Choroid plexus epithelial cell (primary cell): Measurements from ENCODE around the gene RPL4.
A peak's percentile ranks its signal among the peaks of the same experiment; 100 is the strongest.
"Not testable (repeated sequence)": the region's sequence is repeated elsewhere in the genome, so short reads cannot be mapped to it uniquely, and the experiment has no call there.

Source experiments
- DNase-seq: peaks from one replicate; pipeline ENCODE4 v3.0.0-alpha.2; 2010; ENCODE audit warnings: low read depth
- H3K4me3 ChIP-seq: 2 replicates; pipeline ENCODE4 v1.5.1; 2011; ENCODE audit warnings: low read depth, mild to moderate bottlenecking, control low read depth, low read length, moderate library complexity
- TF ChIP-seq, protein P1 (sequence below): conservative IDR thresholded peaks from 2 replicates; pipeline ENCODE4 v1.5.1; 2011; ENCODE audit warnings: low read depth, mild to moderate bottlenecking, control low read depth, inconsistent platforms, low read length, moderate library complexity

The RPL4 gene

DNA sequence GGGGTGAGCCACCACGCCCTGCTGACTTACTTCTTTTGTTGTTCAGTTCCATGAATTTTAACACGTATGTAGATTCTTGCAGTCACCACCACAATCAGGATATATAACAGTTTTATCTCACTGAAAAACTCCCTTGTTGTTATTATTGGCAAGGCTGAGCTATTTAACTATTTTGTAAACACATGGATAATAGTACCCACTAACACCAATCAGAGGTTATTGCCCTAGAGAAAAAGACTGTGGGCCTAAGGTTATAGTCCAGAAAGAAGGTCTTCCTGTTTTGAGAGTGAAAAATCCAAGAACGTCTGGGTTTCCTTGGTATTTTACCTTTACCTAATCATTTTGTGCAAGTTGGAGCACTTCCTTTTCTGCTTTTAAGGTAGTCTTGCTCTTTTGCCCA is 9.9 kb upstream of the RPL4 start:
- H3K4me3 ChIP-seq: no peak overlapping the region
- TF ChIP-seq, protein P1, sequence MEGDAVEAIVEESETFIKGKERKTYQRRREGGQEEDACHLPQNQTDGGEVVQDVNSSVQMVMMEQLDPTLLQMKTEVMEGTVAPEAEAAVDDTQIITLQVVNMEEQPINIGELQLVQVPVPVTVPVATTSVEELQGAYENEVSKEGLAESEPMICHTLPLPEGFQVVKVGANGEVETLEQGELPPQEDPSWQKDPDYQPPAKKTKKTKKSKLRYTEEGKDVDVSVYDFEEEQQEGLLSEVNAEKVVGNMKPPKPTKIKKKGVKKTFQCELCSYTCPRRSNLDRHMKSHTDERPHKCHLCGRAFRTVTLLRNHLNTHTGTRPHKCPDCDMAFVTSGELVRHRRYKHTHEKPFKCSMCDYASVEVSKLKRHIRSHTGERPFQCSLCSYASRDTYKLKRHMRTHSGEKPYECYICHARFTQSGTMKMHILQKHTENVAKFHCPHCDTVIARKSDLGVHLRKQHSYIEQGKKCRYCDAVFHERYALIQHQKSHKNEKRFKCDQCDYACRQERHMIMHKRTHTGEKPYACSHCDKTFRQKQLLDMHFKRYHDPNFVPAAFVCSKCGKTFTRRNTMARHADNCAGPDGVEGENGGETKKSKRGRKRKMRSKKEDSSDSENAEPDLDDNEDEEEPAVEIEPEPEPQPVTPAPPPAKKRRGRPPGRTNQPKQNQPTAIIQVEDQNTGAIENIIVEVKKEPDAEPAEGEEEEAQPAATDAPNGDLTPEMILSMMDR: no peak
- no peak for DNase-seq

DNA sequence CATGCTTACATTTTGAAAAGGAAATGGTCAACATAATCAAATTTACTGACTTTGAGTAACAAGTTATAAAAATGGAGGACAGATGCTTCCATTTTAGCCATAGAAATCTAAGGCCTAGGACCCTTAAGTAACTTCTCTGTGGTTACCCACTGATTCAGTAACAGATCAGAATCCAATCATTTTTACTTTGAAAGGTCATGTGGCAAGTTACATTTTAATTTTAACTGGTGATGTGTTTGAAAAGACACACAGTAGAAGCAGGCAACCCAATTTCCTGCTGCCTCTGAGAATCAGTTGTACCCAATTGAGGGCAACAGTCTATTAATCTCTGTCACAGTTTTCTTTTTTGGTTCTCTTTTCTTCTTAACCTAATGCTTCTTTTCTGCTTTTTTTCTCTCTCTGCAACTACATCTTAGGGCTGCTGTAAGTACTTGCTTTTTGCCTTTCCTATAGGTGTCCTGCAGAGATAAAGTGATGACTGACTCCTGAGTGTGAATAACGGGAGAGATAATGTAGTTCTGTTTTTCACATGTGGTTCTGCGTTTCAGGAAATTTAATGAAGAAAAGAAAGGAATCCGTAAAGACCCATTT is 3.7 kb upstream of the RPL4 start:
- no peak for DNase-seq
- TF ChIP-seq, protein P1: no peak

DNA sequence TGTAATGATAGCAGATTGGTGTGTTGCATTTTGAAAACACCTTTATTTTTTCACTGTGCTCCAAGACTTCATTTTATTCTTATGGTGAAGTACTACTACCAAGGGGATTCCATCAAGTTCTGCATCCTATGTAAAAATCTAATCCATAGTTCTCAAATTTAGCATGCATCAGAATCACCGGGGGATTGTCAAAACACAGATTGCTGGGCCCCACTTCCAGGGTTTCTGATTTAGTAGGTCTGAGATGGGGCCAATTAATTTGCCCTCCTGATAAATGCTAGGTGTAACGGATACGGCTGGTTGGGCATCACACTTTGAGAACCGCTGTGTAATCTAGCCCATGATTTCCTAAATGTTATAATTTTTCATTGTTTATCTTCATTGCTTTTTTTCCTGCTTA is 1.2 kb upstream of the RPL4 start:
- peak overlapping the region; percentile 70 for H3K4me3 ChIP-seq
- DNase-seq: no peak
- TF ChIP-seq, protein P1: no peak

More for the DNA sequence above, 3.7 kb upstream of the RPL4 start:
- no peak overlapping the region for H3K4me3 ChIP-seq

DNA sequence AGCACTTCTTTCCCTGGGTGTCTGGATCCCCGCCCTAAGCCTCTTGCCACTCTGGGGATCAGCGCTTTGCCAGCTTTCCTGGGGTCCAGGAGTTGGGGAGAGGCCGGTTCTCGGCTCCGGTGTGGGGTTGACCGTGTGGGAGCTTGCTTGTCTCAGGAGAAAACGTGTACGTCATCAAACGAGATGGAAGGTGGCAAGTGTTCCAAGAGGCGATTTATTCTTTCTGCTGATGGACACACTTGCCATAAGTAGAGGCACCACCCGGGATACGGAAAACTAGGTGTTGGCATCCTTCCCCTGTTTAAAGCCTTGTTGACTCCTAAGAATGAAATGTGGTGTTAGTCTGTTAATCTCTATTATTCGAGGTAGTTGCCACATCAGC is 766 bp upstream of the RPL4 start:
- peak; percentile 59 for DNase-seq
- H3K4me3 ChIP-seq: peak overlapping the region; percentile 70
- TF ChIP-seq, protein P1: no peak

DNA sequence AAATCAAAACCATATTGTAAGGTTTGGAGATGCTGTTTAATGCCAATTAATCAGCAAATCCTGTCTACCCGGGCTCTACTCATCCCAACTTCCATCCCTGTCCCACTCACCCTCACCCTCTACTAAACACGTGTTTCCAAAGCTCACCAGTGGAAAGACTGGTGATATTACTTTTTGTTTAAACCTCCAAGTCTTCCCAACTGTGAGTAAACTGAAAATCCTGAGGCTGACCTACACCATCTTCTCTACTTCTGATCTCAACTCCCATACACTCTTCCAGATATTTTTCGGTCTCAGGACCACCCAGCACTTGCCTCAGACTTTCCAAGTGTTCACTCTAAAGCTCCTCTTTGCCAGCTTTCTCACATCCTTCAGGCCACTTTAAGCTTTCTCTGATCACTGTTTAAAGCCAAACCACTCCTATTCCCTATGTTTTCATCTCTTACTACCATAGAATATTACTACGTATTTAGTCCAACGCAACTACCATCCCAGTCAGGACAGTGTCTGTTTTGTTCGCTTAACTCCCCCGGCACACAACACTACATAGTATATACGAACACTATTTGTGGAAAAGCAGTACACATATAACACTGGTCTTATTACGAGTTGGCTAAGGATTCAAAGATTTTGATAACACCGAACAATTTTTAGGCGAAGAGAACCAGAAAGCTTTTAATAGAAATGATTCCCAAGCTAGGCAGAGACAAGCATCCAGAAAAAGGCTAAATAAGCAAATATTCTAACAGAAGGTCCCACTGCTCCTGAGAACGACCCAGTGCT is 684 bp downstream of the RPL4 start:
- DNase-seq: peak; percentile 15
- peak overlapping the region; percentile 70 for H3K4me3 ChIP-seq
- TF ChIP-seq, protein P1: no peak

DNA sequence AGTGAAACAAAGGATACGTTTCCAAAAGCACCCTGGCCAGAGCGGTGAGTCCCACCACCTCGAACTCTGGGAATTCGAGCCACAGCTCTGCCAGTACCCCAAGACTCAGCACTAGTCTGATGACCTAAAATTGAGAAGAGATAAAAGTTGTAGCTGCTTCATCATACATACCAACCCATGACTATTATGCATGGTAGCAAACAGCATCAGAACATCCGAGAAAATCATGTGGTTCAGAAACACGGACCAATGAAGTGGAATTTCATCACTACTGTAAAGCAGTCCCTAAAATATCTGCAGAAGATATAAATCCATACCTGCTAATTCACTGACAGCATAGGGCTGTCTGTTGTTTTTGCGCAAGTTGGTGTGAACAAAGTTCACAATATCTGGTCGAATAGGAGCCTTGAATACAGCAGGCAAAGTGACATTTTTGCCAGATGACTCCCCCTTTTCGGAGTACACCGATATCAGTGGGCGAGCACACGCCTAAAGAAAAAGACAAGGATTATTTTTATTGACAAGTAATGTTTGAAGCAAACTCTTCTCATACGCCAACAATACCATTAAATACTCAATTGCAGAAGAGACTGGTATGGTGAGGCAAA is 1.5 kb downstream of the RPL4 start:
- peak overlapping the region; percentile 70 for H3K4me3 ChIP-seq
- DNase-seq: peak; percentile 61

DNA sequence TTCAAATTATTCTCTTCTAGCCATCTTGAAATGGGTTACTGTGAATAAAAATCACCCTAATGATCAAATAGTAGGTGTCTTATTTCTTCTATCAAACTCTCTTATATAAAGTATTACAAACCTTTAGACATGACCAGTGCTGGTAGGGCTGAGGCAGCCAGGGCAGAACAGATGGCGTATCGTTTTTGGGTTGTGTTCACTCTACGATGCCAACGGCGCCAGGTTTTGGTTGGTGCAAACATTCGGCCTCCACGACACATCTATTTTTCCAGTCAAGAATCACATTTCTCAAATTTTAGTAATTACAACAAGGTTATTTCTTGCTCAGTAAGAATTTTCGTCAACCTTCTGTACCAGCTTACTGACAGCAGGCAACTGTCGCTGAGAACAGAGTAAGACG is 2.2 kb downstream of the RPL4 start:
- TF ChIP-seq, protein P1: no peak
- H3K4me3 ChIP-seq: peak overlapping the region; percentile 70
- DNase-seq: no peak

DNA sequence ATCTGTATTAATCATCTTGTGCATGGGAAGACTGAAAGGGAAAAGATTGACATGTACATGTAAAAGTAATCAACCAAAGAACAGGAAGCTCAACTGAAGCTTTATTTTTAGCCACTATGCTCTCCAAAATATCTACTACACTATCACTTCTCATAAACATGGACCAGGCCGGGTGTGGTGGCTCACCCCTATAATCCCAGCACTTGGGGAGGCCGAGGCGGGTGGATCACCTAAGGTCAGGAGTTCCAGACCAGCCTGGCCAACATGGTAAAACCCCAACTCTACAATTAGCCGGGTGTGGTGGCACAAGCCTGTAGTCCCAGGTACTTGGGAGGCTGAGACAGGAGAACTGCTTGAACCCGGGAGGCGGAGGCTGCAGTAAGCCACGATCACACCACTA is 4.3 kb downstream of the RPL4 start:
- H3K4me3 ChIP-seq, DNase-seq: not testable (repeated sequence)
